NB4 (cell line): ENCODE data around the gene DUSP22.

Experiments
- DNase-seq: peaks from one replicate; pipeline ENCODE4 v3.0.0; 2010; ENCODE audit warnings: low read depth
- H3K4me3 ChIP-seq: one replicate; pipeline ENCODE4 v1.5.1; 2011; ENCODE audit warnings: mild to moderate bottlenecking, low read depth, low read length, moderate library complexity
- CTCF ChIP-seq: IDR thresholded peaks from one replicate; pipeline ENCODE4 v1.5.1; 2012; ENCODE audit warnings: low read depth, low read length
- MYC ChIP-seq: IDR thresholded peaks from 2 replicates; pipeline ENCODE4 v1.6.1; 2011; ENCODE audit warnings: low read depth, low read length
- POLR2A ChIP-seq: IDR thresholded peaks from 2 replicates; pipeline ENCODE4 v1.6.1; 2011; ENCODE audit warnings: mild to moderate bottlenecking; ENCODE audit not compliant: insufficient read length; ENCODE audit errors: extremely low read depth
- TF ChIP-seq, protein P1 (sequence below): IDR thresholded peaks from 2 replicates; pipeline ENCODE4 v1.6.1; 2011; ENCODE audit warnings: low read depth, low read length

Gene DUSP22

GRCh38 chr6:342832-343179 lies 50.5 kb downstream of the DUSP22 start:
- no peak overlapping the region for H3K4me3 ChIP-seq
- no peak for DNase-seq

GRCh38 chr6:343226-343935 lies 51.1 kb downstream of the DUSP22 start:
- DNase-seq, result no peak
- no peak overlapping the region for H3K4me3 ChIP-seq
- no peak for TF ChIP-seq POLR2A
- TF ChIP-seq, protein P1, sequence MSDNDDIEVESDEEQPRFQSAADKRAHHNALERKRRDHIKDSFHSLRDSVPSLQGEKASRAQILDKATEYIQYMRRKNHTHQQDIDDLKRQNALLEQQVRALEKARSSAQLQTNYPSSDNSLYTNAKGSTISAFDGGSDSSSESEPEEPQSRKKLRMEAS, result no peak
- TF ChIP-seq CTCF, result no peak
- TF ChIP-seq MYC, result no peak

More at GRCh38 chr6:342832-343179, 50.5 kb downstream of the DUSP22 start:
- TF ChIP-seq, protein P1, result no peak
- no peak for TF ChIP-seq MYC
- TF ChIP-seq POLR2A, result no peak
- no peak for TF ChIP-seq CTCF

DNA sequence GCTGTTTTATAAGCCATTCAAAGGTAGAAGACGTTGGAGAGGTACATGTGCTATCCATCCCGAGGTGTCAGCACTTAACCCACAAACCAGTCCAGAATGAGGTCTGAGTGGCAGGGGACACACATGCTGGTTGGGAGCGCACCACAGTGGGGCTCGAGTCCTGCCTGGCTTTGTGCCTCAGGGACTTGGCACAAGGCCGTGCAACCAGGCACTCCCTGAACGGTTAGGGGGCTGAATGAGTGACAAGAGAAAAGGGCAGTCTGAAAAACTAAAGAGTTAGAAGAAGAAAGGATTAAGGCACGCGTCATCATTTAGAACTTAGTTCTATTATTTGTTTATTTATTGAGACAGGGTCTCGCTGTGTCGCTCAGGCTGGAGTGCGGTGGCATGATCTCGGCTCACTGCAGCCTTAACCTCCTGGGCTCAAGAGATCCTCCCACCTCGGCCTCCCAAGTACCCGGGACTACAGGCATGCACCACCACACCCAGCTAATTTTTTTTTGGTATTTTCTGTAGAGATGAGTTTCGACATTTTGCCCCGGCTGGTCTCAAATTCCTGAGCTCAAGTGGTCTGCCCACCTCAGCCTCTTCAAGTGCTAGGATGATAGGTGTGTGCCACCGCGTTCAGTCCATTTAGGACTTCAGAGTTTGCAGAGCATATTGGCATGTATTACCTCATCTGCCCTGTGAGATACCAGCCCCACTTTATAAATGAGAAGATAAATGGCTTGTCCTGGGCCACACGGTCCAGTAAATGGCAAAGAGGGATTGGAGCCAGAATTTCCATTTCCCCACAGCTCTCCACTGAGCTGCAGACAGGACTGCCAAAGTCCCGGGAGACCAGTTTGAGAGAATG lies 51.9 kb downstream of the DUSP22 start:
- no peak for DNase-seq
- TF ChIP-seq CTCF (no peak), MYC (no peak)
- TF ChIP-seq, protein P1, result no peak
- no peak overlapping the region for H3K4me3 ChIP-seq

- no peak for TF ChIP-seq MYC
- TF ChIP-seq CTCF, result no peak
- TF ChIP-seq, protein P1, result no peak
- no peak for TF ChIP-seq POLR2A
- no peak for DNase-seq
- H3K4me3 ChIP-seq, result no peak overlapping the region
These were observed 52.6 kb downstream of the DUSP22 start for GRCh38 chr6:344816-345340.

GRCh38 chr6:345747-346385 lies 53.6 kb downstream of the DUSP22 start:
- TF ChIP-seq POLR2A (no peak), CTCF (no peak), MYC (no peak)
- TF ChIP-seq, protein P1, result no peak
- no peak for DNase-seq
- no peak overlapping the region for H3K4me3 ChIP-seq
